IMR-90 (cell line): ENCODE results near the gene TFB1M. TPM values are rescaled to one million over a fixed set of nuclear protein-coding genes. Genes with fewer than 3 reads are reported as not detected.

ENCODE experiments used
- ATAC-seq: fragments of 200-7000 bp; cut with Tn5 transposase; 2 replicates; pipeline ENCODE4 v1.9.1; 2020; ENCODE audit warnings: low read depth, mild to moderate bottlenecking, moderate library complexity
- BruUV-seq: library from RNA; stranded (reverse); fragments of 400-500 nt; replicated peaks from 2 replicates; lab custom pipeline; 2021; lab: Mats Ljungman, UMichigan
- CTCF ChIA-PET: fragments of 300-600 bp; formaldehyde crosslinking; extraction: SDS; loops from one replicate; lab custom pipeline; 2021; ENCODE audit warnings: antibody characterized with exemption; lab: Yijun Ruan, JAX
- POLR2A ChIA-PET: fragments of 300-600 bp; sonication (Branson Sonifier 250); formaldehyde crosslinking; loops from one replicate; lab custom pipeline; 2022; ENCODE audit warnings: antibody characterized with exemption; ENCODE audit not compliant: unreplicated experiment; lab: Charles Lee
- DNase-seq: peaks from one replicate; pipeline ENCODE4 v3.0.0; 2013
- H2AFZ ChIP-seq: replicated peaks from 2 replicates; pipeline ENCODE3; 2013; ENCODE audit warnings: low read length, mild to moderate bottlenecking; ENCODE audit not compliant: poor library complexity
- H2AK5ac ChIP-seq: 2 replicates; pipeline ENCODE4 v1.6.1; 2013; ENCODE audit warnings: low read depth, low read length, inconsistent platforms
- H2AK9ac ChIP-seq: replicated peaks from 2 replicates; pipeline ENCODE3; 2013; ENCODE audit warnings: mild to moderate bottlenecking, low read depth, low read length, moderate library complexity; ENCODE audit not compliant: poor library complexity
- H2BK120ac ChIP-seq: 2 replicates; pipeline ENCODE4 v1.6.1; 2013; ENCODE audit warnings: low read depth, low read length, inconsistent platforms
- H2BK15ac ChIP-seq: 3 replicates; pipeline ENCODE4 v1.6.1; 2013; ENCODE audit warnings: low read depth, low read length, inconsistent platforms
- H2BK20ac ChIP-seq: 2 replicates; pipeline ENCODE4 v1.6.1; 2013; ENCODE audit warnings: low read depth, mild to moderate bottlenecking, inconsistent platforms, low read length, moderate library complexity
- H2BK5ac ChIP-seq: 2 replicates; pipeline ENCODE4 v1.6.1; 2013; ENCODE audit warnings: mild to moderate bottlenecking, low read depth, low read length, inconsistent platforms; ENCODE audit not compliant: poor library complexity, severe bottlenecking
- H3K14ac ChIP-seq: replicated peaks from 2 replicates; pipeline ENCODE4 v1.6.1; 2013; ENCODE audit warnings: low read depth, low read length, inconsistent platforms
- H3K18ac ChIP-seq: 2 replicates; pipeline ENCODE4 v1.6.1; 2013; ENCODE audit warnings: low read depth, low read length, control low read depth
- H3K23ac ChIP-seq: 2 replicates; pipeline ENCODE4 v1.6.1; 2013; ENCODE audit warnings: low read depth, low read length, inconsistent platforms
- H3K27ac ChIP-seq: 2 replicates; pipeline ENCODE4 v1.5.1; 2013; ENCODE audit warnings: mild to moderate bottlenecking, control low read depth, low read length; ENCODE audit not compliant: insufficient read depth
- H3K27me3 ChIP-seq: 2 replicates; pipeline ENCODE4 v1.6.1; 2013; ENCODE audit warnings: low read length; ENCODE audit not compliant: control insufficient read depth, insufficient read depth
- H3K36me3 ChIP-seq: 2 replicates; pipeline ENCODE4 v1.6.1; 2013; ENCODE audit warnings: low read length, mixed read lengths; ENCODE audit not compliant: control insufficient read depth, insufficient read depth
- H3K4ac ChIP-seq: 2 replicates; pipeline ENCODE4 v1.6.1; 2013; ENCODE audit warnings: low read depth, low read length, inconsistent platforms
- H3K4me1 ChIP-seq: 2 replicates; pipeline ENCODE4 v1.6.1; 2013; ENCODE audit warnings: low read length, mixed read lengths; ENCODE audit not compliant: control insufficient read depth, insufficient read depth
- H3K4me2 ChIP-seq: 2 replicates; pipeline ENCODE4 v1.6.1; 2013; ENCODE audit warnings: low read depth, mild to moderate bottlenecking, control low read depth, low read length, moderate library complexity
- H3K4me3 ChIP-seq: 2 replicates; pipeline ENCODE4 v1.5.1; 2013; ENCODE audit warnings: low read depth, mild to moderate bottlenecking, control low read depth, low read length, moderate library complexity; ENCODE audit not compliant: insufficient read depth
- H3K56ac ChIP-seq: 2 replicates; pipeline ENCODE4 v1.6.1; 2013; ENCODE audit warnings: low read length, inconsistent platforms; ENCODE audit not compliant: insufficient read depth; ENCODE audit errors: extremely low read depth
- H3K79me1 ChIP-seq, 2 experiments: 2 replicates each; pipeline ENCODE4 v1.6.1; 2013; ENCODE audit warnings: low read length in 2 of 2, inconsistent platforms in 1 of 2, low read depth in 1 of 2
- H3K9ac ChIP-seq: 2 replicates; pipeline ENCODE4 v1.6.1; 2013; ENCODE audit warnings: low read depth, low read length, control low read depth
- H3K9me1 ChIP-seq: 2 replicates; pipeline ENCODE4 v1.6.1; 2013; ENCODE audit warnings: low read length, inconsistent platforms; ENCODE audit not compliant: insufficient read depth
- H3K9me3 ChIP-seq: 2 replicates; pipeline ENCODE4 v1.6.1; 2013; ENCODE audit warnings: low read length; ENCODE audit not compliant: control insufficient read depth, insufficient read depth
- H4K20me1 ChIP-seq: 2 replicates; pipeline ENCODE4 v1.6.1; 2013; ENCODE audit warnings: low read length, inconsistent platforms; ENCODE audit not compliant: insufficient read depth
- H4K5ac ChIP-seq: 2 replicates; pipeline ENCODE4 v1.6.1; 2013; ENCODE audit warnings: mild to moderate bottlenecking, low read depth, low read length, control low read depth
- H4K8ac ChIP-seq, 2 experiments: 2 replicates each; pipeline ENCODE4 v1.6.1; 2013; ENCODE audit warnings: low read depth in 2 of 2, low read length in 2 of 2, control low read depth in 1 of 2, inconsistent platforms in 1 of 2
- H4K91ac ChIP-seq: 2 replicates; pipeline ENCODE4 v1.6.1; 2013; ENCODE audit warnings: low read depth, low read length, inconsistent platforms; ENCODE audit not compliant: insufficient read depth
- BHLHE40 ChIP-seq: fragments of 150-350 bp; IDR thresholded peaks from 2 replicates; pipeline ENCODE4 v1.6.1; 2016; ENCODE audit warnings: mild to moderate bottlenecking, low read depth, low read length
- ELK1 ChIP-seq: fragments of 150-350 bp; IDR thresholded peaks from 2 replicates; pipeline ENCODE4 v1.6.1; 2016; ENCODE audit warnings: low read depth, mild to moderate bottlenecking, low read length, moderate library complexity, borderline replicate concordance
- MXI1 ChIP-seq: IDR thresholded peaks from 2 replicates; pipeline ENCODE4 v1.6.1; 2012; ENCODE audit warnings: low read depth, mild to moderate bottlenecking, low read length, moderate library complexity, borderline replicate concordance
- RFX5 ChIP-seq: IDR thresholded peaks from 2 replicates; pipeline ENCODE4 v1.8.0; 2012; ENCODE audit warnings: low read depth, mild to moderate bottlenecking, low read length, moderate library complexity
- SMC3 ChIP-seq: fragments of 150-350 bp; IDR thresholded peaks from 2 replicates; pipeline ENCODE4 v1.6.1; 2016; ENCODE audit warnings: low read depth, mild to moderate bottlenecking, antibody characterized with exemption, low read length, moderate library complexity
- WGBS, 2 experiments: methylation state at CpG; one replicate each; pipeline versions ENCODE4 v1.1.5 to v1.1.7; 2013; ENCODE audit warnings: missing lambda C conversion rate in 2 of 2; ENCODE audit not compliant: insufficient read length in 1 of 2; ENCODE audit errors: extremely low coverage in 2 of 2; 5-methylcytosine and 5-hydroxymethylcytosine counted together
- dilution Hi-C: fragments of 300-500 bp; cut with HindIII; formaldehyde crosslinking; loops from one replicate; pipeline ENCODE4 v1.14.3; 2018; ENCODE audit warnings: low sequenced_read_pairs; ENCODE audit not compliant: unreplicated experiment
- in situ Hi-C: fragments of 300-500 bp; cut with MboI; formaldehyde crosslinking; loops from 3 replicates; pipeline ENCODE4 v1.14.3; 2019; ENCODE audit warnings: low sequenced_read_pairs, inconsistent platforms, mixed read lengths
- intact Hi-C: fragments of 100-400 bp; cut with micrococcal nuclease; formaldehyde crosslinking; loops from 2 replicates; pipeline ENCODE4 v1.10.0; 2022
- polyA plus RNA-seq, 3 experiments: library from polyadenylated mRNA; depleted of rRNA; stranded (reverse); fragments of >200 nt; gene quantifications; 2 replicates each; pipeline ENCODE4 v1.2.3, GENCODE V29; 2012; ENCODE audit warnings: low replicate concordance in 1 of 3
- total RNA-seq: library from RNA; depleted of rRNA; stranded (reverse); fragments of >200 nt; gene quantifications from 2 replicates; pipeline ENCODE4 v1.2.3, GENCODE V29; 2012

The TFB1M gene
- total and polyA plus RNA-seq, 2 of the 4 experiments (the other 2 are of a cell fraction), result 18.1 to 22.4 TPM

GRCh38 chr6:155252581-155252980 lies 61.7 kb downstream of the TFB1M start:
- intact Hi-C loops, result no loop called here
- H3K14ac ChIP-seq, result no peak overlapping the region
- H2BK5ac ChIP-seq, result no peak overlapping the region
- no peak overlapping the region for H3K4ac ChIP-seq
- no peak overlapping the region for H4K8ac ChIP-seq
- H2BK120ac ChIP-seq, result no peak overlapping the region
- ATAC-seq (no peak), DNase-seq (no peak)
- no peak overlapping the region for H4K5ac ChIP-seq
- H4K20me1 ChIP-seq, result no peaks in the 10 kb centered on the region
- ChIA-PET POLR2A (no interaction called here), CTCF (no interaction called here)
- H3K9me3 ChIP-seq, result no peaks in the 10 kb centered on the region
- no peak overlapping the region for H3K4me2 ChIP-seq
- H3K27me3 ChIP-seq, result no peaks in the 10 kb centered on the region
- H2AK5ac ChIP-seq, result no peak overlapping the region
- H3K9ac ChIP-seq, result no peak overlapping the region
- H3K56ac ChIP-seq, result no peak overlapping the region
- H3K9me1 ChIP-seq, result peaks cover 6% of the 10 kb centered on the region; the same call in 1 of the 2 replicates
- no peak overlapping the region for H3K23ac ChIP-seq
- H2BK15ac ChIP-seq, result no peak overlapping the region
- H3K18ac ChIP-seq, result no peak overlapping the region
- peaks cover 20% of the 10 kb centered on the region for H3K36me3 ChIP-seq
- in situ Hi-C loops, result loop anchor here (5.0 kb wide), 1 partner anchor 320 kb away; no protein-coding TSS in a partner anchor
- BruUV-seq, result no TSS peak
- WGBS, 2 experiments, result 100% methylated on average over 4 of the region's 8 CpGs; no CpG with 5 or more reads in 1 of the 2 experiments
- H3K79me1 ChIP-seq, result 0 out of 4 replicates have a peak, but pooled peaks cover 4 to 9% of the 10 kb centered on the region in 2 experiments
- H3K27ac ChIP-seq, result no peak overlapping the region
- H2BK20ac ChIP-seq, result no peak overlapping the region
- H4K91ac ChIP-seq, result no peak overlapping the region
- H3K4me3 ChIP-seq, result no peak overlapping the region
- TF ChIP-seq ELK1 (no peak), SMC3 (no peak), RFX5 (no peak), BHLHE40 (no peak), MXI1 (no peak)
- no peak overlapping the region for H2AK9ac ChIP-seq
- H3K4me1 ChIP-seq, result peaks cover 10% of the 10 kb centered on the region
- no peak overlapping the region for H2AFZ ChIP-seq
- dilution Hi-C loops, result no loop called here
